A549 (cell line): Measurements from ENCODE around the gene KIAA1671. TPM values are rescaled to one million over a fixed set of nuclear protein-coding genes. Genes with fewer than 3 reads are reported as not detected.

ENCODE experiments used
- ATAC-seq, 2 experiments: fragments of 200-7000 bp in 1 of 2; fragments of >200 bp in 1 of 2; cut with Nextera tagmentation in 1 of 2; cut with Tn5 transposase in 1 of 2; 3 replicates each; pipeline versions ENCODE4 v1.8.0 to v1.9.1; 2018 to 2020; ENCODE audit warnings: mild to moderate bottlenecking in 1 of 2, moderate library complexity in 1 of 2
- CTCF ChIA-PET: fragments of 300-600 bp; sonication (Branson Sonifier 250); formaldehyde crosslinking; extraction: SDS; loops from one replicate; lab custom pipeline; 2021; ENCODE audit warnings: antibody characterized with exemption, inconsistent platforms; lab: Yijun Ruan, JAX
- POLR2A ChIA-PET: fragments of 350-600 bp; formaldehyde crosslinking; extraction: SDS; loops from one replicate; lab custom pipeline; 2021; ENCODE audit warnings: antibody characterized with exemption, inconsistent platforms; lab: Yijun Ruan, JAX
- DNase-seq, 2 experiments: peaks; one replicate each; pipeline versions ENCODE4 v3.0.0 to v3.0.0-alpha.2; 2011 to 2016; ENCODE audit warnings: low read depth in 1 of 2, low spot score in 1 of 2
- FAIRE-seq: peaks from 2 replicates; lab custom pipeline; 2011; peaks lifted over from hg19 to GRCh38; lab: Jason Lieb, UNC
- H3K27ac ChIP-seq, 2 experiments: fragments of >200 bp; sonication (Bioruptor Twin); formaldehyde crosslinking; 3 replicates each; pipeline ENCODE4 v1.5.1; 2016 to 2017
- H3K4me1 ChIP-seq: fragments of >200 bp; sonication (Bioruptor Twin); formaldehyde crosslinking; 3 replicates; pipeline ENCODE4 v1.6.1; 2016
- H3K4me2 ChIP-seq: fragments of >200 bp; sonication (Bioruptor Twin); formaldehyde crosslinking; 3 replicates; pipeline ENCODE4 v1.6.1; 2016
- H3K4me3 ChIP-seq: fragments of >200 bp; sonication (Bioruptor Twin); formaldehyde crosslinking; 3 replicates; pipeline ENCODE4 v1.5.1; 2016
- H3K9me3 ChIP-seq: fragments of >200 bp; sonication (Bioruptor Twin); formaldehyde crosslinking; 3 replicates; pipeline ENCODE4 v1.6.1; 2016
- ATOH8 ChIP-seq: fragments of 250-450 bp; sonication (Bioruptor Pico); IDR thresholded peaks from 2 replicates; pipeline ENCODE4 v1.5.0; 2020; ENCODE audit warnings: low read depth, mild to moderate bottlenecking, moderate library complexity
- CHD2 ChIP-seq: fragments of 150-350 bp; IDR thresholded peaks from 2 replicates; pipeline ENCODE4 v1.6.1; 2014; ENCODE audit warnings: low read length; ENCODE audit not compliant: partially characterized antibody
- CTCF ChIP-seq: fragments of >200 bp; sonication (Bioruptor Twin); formaldehyde crosslinking; IDR thresholded peaks from 3 replicates; pipeline ENCODE4 v1.5.1; 2016
- E2F6 ChIP-seq: IDR thresholded peaks from 2 replicates; pipeline ENCODE4 v1.6.1; 2012; ENCODE audit warnings: low read depth, borderline replicate concordance
- FOSL2 ChIP-seq, 2 experiments: fragments of 450-650 bp in 1 of 2; fragments of >200 bp in 1 of 2; sonication (Bioruptor Twin) in 1 of 2; formaldehyde crosslinking; IDR thresholded peaks; 2 replicates each; pipeline versions ENCODE4 v1.5.0 to v1.6.1; 2016 to 2020; ENCODE audit warnings: mild to moderate bottlenecking in 1 of 2, moderate library complexity in 1 of 2
- FOXS1 ChIP-seq: fragments of 250-450 bp; sonication (Bioruptor Pico); IDR thresholded peaks from 2 replicates; pipeline ENCODE4 v1.5.0; 2020; ENCODE audit warnings: mild to moderate bottlenecking, moderate library complexity
- GATA3 ChIP-seq: IDR thresholded peaks from 2 replicates; pipeline ENCODE4 v1.6.1; 2012; ENCODE audit warnings: borderline replicate concordance
- HDAC2 ChIP-seq: fragments of 200-600 bp; sonication (generic); IDR thresholded peaks from 2 replicates; pipeline ENCODE4 v1.6.1; 2016
- HOXB13 ChIP-seq: fragments of 250-450 bp; sonication (Bioruptor Pico); IDR thresholded peaks from 2 replicates; pipeline ENCODE4 v1.5.0; 2020; ENCODE audit warnings: low read depth, mild to moderate bottlenecking, moderate library complexity
- HOXB5 ChIP-seq: fragments of 250-450 bp; sonication (Bioruptor Pico); IDR thresholded peaks from 2 replicates; pipeline ENCODE4 v1.5.0; 2020; ENCODE audit warnings: mild to moderate bottlenecking, moderate library complexity
- JUN ChIP-seq, 2 experiments: fragments of >200 bp; sonication (Bioruptor Twin); formaldehyde crosslinking; IDR thresholded peaks; 2 replicates in 1 of 2; 3 replicates in 1 of 2; pipeline ENCODE4 v1.6.1; 2016 to 2017
- JUNB ChIP-seq: fragments of >200 bp; sonication (Bioruptor Twin); formaldehyde crosslinking; IDR thresholded peaks from 2 replicates; pipeline ENCODE4 v1.6.1; 2016
- MAFK ChIP-seq: fragments of 450-650 bp; IDR thresholded peaks from 2 replicates; pipeline ENCODE4 v1.6.1; 2014; ENCODE audit not compliant: partially characterized antibody
- MAZ ChIP-seq: fragments of 150-350 bp; IDR thresholded peaks from 2 replicates; pipeline ENCODE4 v1.6.1; 2014; ENCODE audit warnings: antibody characterized with exemption, low read depth, low read length, borderline replicate concordance
- NR3C1 ChIP-seq: fragments of >200 bp; sonication (Bioruptor Twin); formaldehyde crosslinking; IDR thresholded peaks from 3 replicates; pipeline ENCODE4 v1.6.1; 2017
- PBX3 ChIP-seq: IDR thresholded peaks from 2 replicates; pipeline ENCODE4 v1.6.1; 2012
- RARB ChIP-seq: fragments of 250-450 bp; sonication (Bioruptor Pico); IDR thresholded peaks from 2 replicates; pipeline ENCODE4 v1.8.0; 2021; ENCODE audit warnings: mild to moderate bottlenecking, moderate library complexity
- RCOR1 ChIP-seq: fragments of 150-350 bp; IDR thresholded peaks from 2 replicates; pipeline ENCODE4 v1.6.1; 2014; ENCODE audit warnings: antibody characterized with exemption, low read length, low read depth
- RNF2 ChIP-seq: fragments of 200-600 bp; sonication (generic); IDR thresholded peaks from 2 replicates; pipeline ENCODE4 v1.6.1; 2016; ENCODE audit warnings: low read depth, mild to moderate bottlenecking, antibody characterized with exemption, moderate library complexity, borderline replicate concordance
- SMC3 ChIP-seq: fragments of >200 bp; sonication (Bioruptor Twin); formaldehyde crosslinking; IDR thresholded peaks from 3 replicates; pipeline ENCODE4 v1.6.1; 2018; ENCODE audit warnings: inconsistent platforms
- SREBF2 ChIP-seq: fragments of 450-650 bp; IDR thresholded peaks from 2 replicates; pipeline ENCODE4 v1.6.1; 2014; ENCODE audit warnings: mild to moderate bottlenecking, moderate library complexity
- TFCP2L1 ChIP-seq: fragments of 250-450 bp; sonication (Bioruptor Pico); IDR thresholded peaks from 2 replicates; pipeline ENCODE4 v1.5.0; 2021; ENCODE audit warnings: mild to moderate bottlenecking
- ZSCAN20 ChIP-seq: fragments of 250-450 bp; sonication (Bioruptor Pico); IDR thresholded peaks from 2 replicates; pipeline ENCODE4 v1.8.0; 2022; ENCODE audit warnings: mild to moderate bottlenecking, moderate library complexity
- WGBS: methylation state at CpG from one replicate; pipeline ENCODE4 v1.1.6; 2017; ENCODE audit errors: missing lambda C conversion rate; 5-methylcytosine and 5-hydroxymethylcytosine counted together
- polyA plus RNA-seq, 4 experiments: library from polyadenylated mRNA; depleted of rRNA in 3 of 4; stranded (reverse); fragments of >200 nt; fragmentation: RNase III in 1 of 4; extraction: RNeasy Plus Mini Kit Qiagen cat#74134 plus additional on column Dnase treatment in 1 of 4; gene quantifications; 2 replicates in 3 of 4; 3 replicates in 1 of 4; pipeline ENCODE4 v1.2.3, GENCODE V29; 2011 to 2017
- TF ChIP-seq, protein P1 (sequence below): IDR thresholded peaks from 2 replicates; pipeline ENCODE4 v1.6.1; 2012
- TF ChIP-seq, protein P2 (sequence below): fragments of >200 bp; sonication (Bioruptor Twin); formaldehyde crosslinking; IDR thresholded peaks from 3 replicates; pipeline ENCODE4 v1.6.1; 2016

KIAA1671 gene
- polyA plus RNA-seq, 2 of the 4 experiments (the other 2 are of a cell fraction), result 5.3 to 7.9 TPM

- Histone ChIP-seq H3K9me3 (no peaks in the 10 kb centered on the region), H3K4me3 (no peak overlapping the region), H3K27ac (no peak overlapping the region), H3K4me1 (no peaks in the 10 kb centered on the region)
- no peak for DNase-seq
- WGBS, result 100% methylated on average over 1 of the region's 1 CpG
- CTCF ChIA-PET, result interaction anchor here (1.1 to 3.2 kb wide), 3 partner anchors 11 to 121 kb away, joined by 3 to 17 read pairs (median 3); partner anchors contain the start of gene SGSM1
- no peak for ATAC-seq
- no peak for FAIRE-seq
- POLR2A ChIA-PET, result no interaction called here
- no peak for TF ChIP-seq FOXS1 (CRISPR knock-in tag)
- TF ChIP-seq SMC3, result no peak
- TF ChIP-seq MAZ, result no peak
- TF ChIP-seq ATOH8, result no peak
- TF ChIP-seq E2F6, result no peak
- TF ChIP-seq, protein P1, sequence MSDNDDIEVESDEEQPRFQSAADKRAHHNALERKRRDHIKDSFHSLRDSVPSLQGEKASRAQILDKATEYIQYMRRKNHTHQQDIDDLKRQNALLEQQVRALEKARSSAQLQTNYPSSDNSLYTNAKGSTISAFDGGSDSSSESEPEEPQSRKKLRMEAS, result no peak
- TF ChIP-seq JUNB, result no peak
- TF ChIP-seq PBX3, result no peak
- TF ChIP-seq RNF2, result no peak
- TF ChIP-seq CHD2, result no peak
- no peak for TF ChIP-seq ZSCAN20 (CRISPR knock-in tag)
- TF ChIP-seq HOXB13 (CRISPR knock-in tag), result no peak
- TF ChIP-seq NR3C1, result no peak
- no peak for TF ChIP-seq JUN (IDR thresholded peaks at IDR 0.05)
- TF ChIP-seq TFCP2L1 (CRISPR knock-in tag), result no peak
- no peak for TF ChIP-seq HOXB5 (CRISPR knock-in tag)
- TF ChIP-seq, protein P2, sequence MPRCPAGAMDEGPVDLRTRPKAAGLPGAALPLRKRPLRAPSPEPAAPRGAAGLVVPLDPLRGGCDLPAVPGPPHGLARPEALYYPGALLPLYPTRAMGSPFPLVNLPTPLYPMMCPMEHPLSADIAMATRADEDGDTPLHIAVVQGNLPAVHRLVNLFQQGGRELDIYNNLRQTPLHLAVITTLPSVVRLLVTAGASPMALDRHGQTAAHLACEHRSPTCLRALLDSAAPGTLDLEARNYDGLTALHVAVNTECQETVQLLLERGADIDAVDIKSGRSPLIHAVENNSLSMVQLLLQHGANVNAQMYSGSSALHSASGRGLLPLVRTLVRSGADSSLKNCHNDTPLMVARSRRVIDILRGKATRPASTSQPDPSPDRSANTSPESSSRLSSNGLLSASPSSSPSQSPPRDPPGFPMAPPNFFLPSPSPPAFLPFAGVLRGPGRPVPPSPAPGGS, result no peak
- TF ChIP-seq FOSL2 (IDR thresholded peaks at IDR 0.05), result no peak
- TF ChIP-seq FOSL2 (CRISPR knock-in tag; IDR thresholded peaks at IDR 0.05), result no peak
- no peak for TF ChIP-seq GATA3
- TF ChIP-seq, all 56 proteins: peak for 0
- H3K4me2 ChIP-seq, result no peak overlapping the region
These were observed 25.5 kb upstream of the KIAA1671 start for GRCh38 chr22:24926849-24927579.

- no peak for ATAC-seq
- Histone ChIP-seq H3K4me2 (no peak overlapping the region), H3K4me1 (no peaks in the 10 kb centered on the region), H3K4me3 (no peak overlapping the region), H3K27ac (no peak overlapping the region), H3K9me3 (no peaks in the 10 kb centered on the region)
- TF ChIP-seq ZSCAN20 (CRISPR knock-in tag) (no peak), NR3C1 (no peak), CTCF (no peak), SREBF2 (no peak), PBX3 (no peak), RARB (CRISPR knock-in tag) (no peak), HDAC2 (no peak), RCOR1 (no peak), MAFK (no peak), FOSL2 (IDR thresholded peaks at IDR 0.05) (no peak), FOSL2 (CRISPR knock-in tag; IDR thresholded peaks at IDR 0.05) (no peak), E2F6 (no peak), FOXS1 (CRISPR knock-in tag) (no peak)
- WGBS, result 50% methylated on average over 7 of the region's 7 CpGs
- POLR2A ChIA-PET, result no interaction called here
- CTCF ChIA-PET, result interaction anchor here (3.2 kb wide), 1 partner anchor 10 kb away, joined by 17 read pairs; no protein-coding TSS in a partner anchor
- FAIRE-seq, result no peak
- DNase-seq, result no peak
These were observed 24.2 kb upstream of the KIAA1671 start for GRCh38 chr22:24928322-24928721.
